H9 (cell line): ENCODE measurements around the gene ANXA1. TPM values are rescaled to one million over a fixed set of nuclear protein-coding genes. Genes with fewer than 3 reads are reported as not detected.
A peak's percentile ranks its signal among the peaks of the same experiment; 100 is the strongest.

ENCODE experiments used
- DNase-seq: peaks from one replicate; pipeline ENCODE4 v3.0.0-alpha.2; 2017
- H2AFZ ChIP-seq: one replicate; pipeline ENCODE4 v1.6.1; 2013; ENCODE audit warnings: mild to moderate bottlenecking, low read length, control low read depth, moderate library complexity
- H2AK5ac ChIP-seq: 2 replicates; pipeline ENCODE4 v1.6.1; 2013; ENCODE audit warnings: low read length, control low read depth, mixed read lengths; ENCODE audit not compliant: insufficient read length
- H2BK120ac ChIP-seq: one replicate; pipeline ENCODE4 v1.6.1; 2013; ENCODE audit warnings: low read depth, mild to moderate bottlenecking, low read length, control low read depth, inconsistent platforms; ENCODE audit not compliant: poor library complexity, severe bottlenecking
- H2BK12ac ChIP-seq: 2 replicates; pipeline ENCODE4 v1.6.1; 2013; ENCODE audit warnings: low read length, control low read depth, mixed read lengths, low read depth; ENCODE audit not compliant: insufficient read length
- H2BK15ac ChIP-seq: 2 replicates; pipeline ENCODE4 v1.6.1; 2013; ENCODE audit warnings: low read depth, low read length, control low read depth
- H2BK20ac ChIP-seq: one replicate; pipeline ENCODE4 v1.6.1; 2013; ENCODE audit warnings: low read depth, mild to moderate bottlenecking, low read length, control low read depth, inconsistent platforms; ENCODE audit not compliant: poor library complexity, severe bottlenecking
- H2BK5ac ChIP-seq: 2 replicates; pipeline ENCODE4 v1.6.1; 2013; ENCODE audit warnings: low read length, control low read depth, mixed read lengths; ENCODE audit not compliant: insufficient read length
- H3K14ac ChIP-seq: 2 replicates; pipeline ENCODE4 v1.6.1; 2013; ENCODE audit warnings: low read length, control low read depth; ENCODE audit not compliant: insufficient read depth
- H3K18ac ChIP-seq: 2 replicates; pipeline ENCODE4 v1.6.1; 2013; ENCODE audit warnings: low read depth, mild to moderate bottlenecking, mixed read lengths, low read length, control low read depth; ENCODE audit not compliant: insufficient read length
- H3K23ac ChIP-seq: 2 replicates; pipeline ENCODE4 v1.6.1; 2013; ENCODE audit warnings: low read length, control low read depth, mixed read lengths, low read depth; ENCODE audit not compliant: insufficient read length
- H3K23me2 ChIP-seq: 2 replicates; pipeline ENCODE4 v1.6.1; 2013; ENCODE audit warnings: low read depth, mild to moderate bottlenecking, mixed read lengths, low read length, control low read depth; ENCODE audit not compliant: insufficient read length, poor library complexity, severe bottlenecking
- H3K27ac ChIP-seq: 2 replicates; pipeline ENCODE4 v1.5.1; 2013; ENCODE audit warnings: low read length, control low read depth, mixed read lengths, low read depth; ENCODE audit not compliant: insufficient read length
- H3K27me3 ChIP-seq: 2 replicates; pipeline ENCODE4 v1.6.1; 2013; ENCODE audit warnings: low read length, control low read depth, inconsistent platforms; ENCODE audit not compliant: insufficient read depth
- H3K4ac ChIP-seq: 2 replicates; pipeline ENCODE4 v1.6.1; 2013; ENCODE audit warnings: low read depth, mild to moderate bottlenecking, control low read depth, inconsistent platforms, low read length, moderate library complexity
- H3K4me1 ChIP-seq: 2 replicates; pipeline ENCODE4 v1.6.1; 2013; ENCODE audit warnings: low read length, control low read depth, inconsistent platforms; ENCODE audit not compliant: insufficient read depth
- H3K4me2 ChIP-seq: 2 replicates; pipeline ENCODE4 v1.6.1; 2013; ENCODE audit warnings: low read length, control low read depth, mixed read lengths; ENCODE audit not compliant: insufficient read length, insufficient read depth
- H3K56ac ChIP-seq: 2 replicates; pipeline ENCODE4 v1.6.1; 2013; ENCODE audit warnings: low read depth, mild to moderate bottlenecking, mixed read lengths, low read length, control low read depth; ENCODE audit not compliant: insufficient read length
- H3K79me1 ChIP-seq: 2 replicates; pipeline ENCODE4 v1.6.1; 2013; ENCODE audit warnings: low read depth, mild to moderate bottlenecking, moderate library complexity, low read length, control low read depth, inconsistent platforms; ENCODE audit not compliant: insufficient read depth, poor library complexity, severe bottlenecking
- H3K79me2 ChIP-seq: 2 replicates; pipeline ENCODE4 v1.6.1; 2013; ENCODE audit warnings: low read length, control low read depth, inconsistent platforms; ENCODE audit not compliant: insufficient read depth
- H3K9ac ChIP-seq: 2 replicates; pipeline ENCODE4 v1.6.1; 2013; ENCODE audit warnings: low read length, control low read depth, mixed read lengths; ENCODE audit not compliant: insufficient read length; ENCODE audit errors: extremely low read depth
- H3K9me3 ChIP-seq: one replicate; pipeline ENCODE4 v1.6.1; 2013; ENCODE audit warnings: low read depth, low read length, inconsistent platforms; ENCODE audit not compliant: control insufficient read depth
- H3T11ph ChIP-seq: one replicate; pipeline ENCODE4 v1.6.1; 2013; ENCODE audit warnings: mild to moderate bottlenecking, low read length, control low read depth, inconsistent platforms
- H4K20me1 ChIP-seq: one replicate; pipeline ENCODE4 v1.6.1; 2013; ENCODE audit not compliant: control insufficient read depth, insufficient read length, insufficient read depth
- H4K5ac ChIP-seq: 2 replicates; pipeline ENCODE4 v1.6.1; 2013; ENCODE audit warnings: low read depth, mild to moderate bottlenecking, mixed read lengths, low read length, control low read depth; ENCODE audit not compliant: insufficient read length
- H4K8ac ChIP-seq: replicated peaks from 2 replicates; pipeline ENCODE4 v1.6.1; 2013; ENCODE audit warnings: low read length, control low read depth, mixed read lengths, low read depth; ENCODE audit not compliant: insufficient read length
- H4K91ac ChIP-seq: 2 replicates; pipeline ENCODE4 v1.6.1; 2013; ENCODE audit warnings: low read depth, mild to moderate bottlenecking, moderate library complexity, mixed read lengths, low read length, control low read depth; ENCODE audit not compliant: insufficient read length
- H3K27ac Mint-ChIP-seq, 3 experiments: 2 replicates in 2 of 3; 3 replicates in 1 of 3; pipeline ENCODE4 v1.8.0; 2020 to 2021; ENCODE audit warnings: mixed read lengths in 3 of 3, mild to moderate bottlenecking in 1 of 3, moderate library complexity in 1 of 3
- H3K27me3 Mint-ChIP-seq: 2 replicates; pipeline ENCODE4 v1.8.0; 2021; ENCODE audit warnings: low read depth, mild to moderate bottlenecking, moderate library complexity, mixed read lengths
- H3K36me3 Mint-ChIP-seq, 3 experiments: 2 replicates in 2 of 3; 3 replicates in 1 of 3; pipeline ENCODE4 v1.8.0; 2020 to 2021; ENCODE audit warnings: low read depth in 3 of 3, mixed read lengths in 3 of 3; ENCODE audit not compliant: insufficient read depth in 1 of 3
- H3K4me1 Mint-ChIP-seq, 2 experiments: 2 replicates each; pipeline ENCODE4 v1.8.0; 2020; ENCODE audit warnings: mixed read lengths in 2 of 2
- H3K4me3 Mint-ChIP-seq, 2 experiments: 2 replicates in 1 of 2; 3 replicates in 1 of 2; pipeline ENCODE4 v1.8.0; 2020 to 2021; ENCODE audit warnings: mild to moderate bottlenecking in 2 of 2, mixed read lengths in 2 of 2, moderate library complexity in 1 of 2
- H3K9me3 Mint-ChIP-seq, 2 experiments: 2 replicates in 1 of 2; 3 replicates in 1 of 2; pipeline ENCODE4 v1.8.0; 2020; ENCODE audit warnings: mild to moderate bottlenecking in 2 of 2, mixed read lengths in 2 of 2, moderate library complexity in 1 of 2
- WGBS: extraction: QIAGEN DNeasy Blood & Tissue Kit; methylation state at CpG from one replicate; pipeline ENCODE4 v1.1.7; 2013; ENCODE audit warnings: missing lambda C conversion rate, low lambda C conversion rate, mixed read lengths; ENCODE audit not compliant: insufficient read length; ENCODE audit errors: extremely low coverage; 5-methylcytosine and 5-hydroxymethylcytosine counted together
- total RNA-seq: library from RNA; stranded (reverse); gene quantifications from 2 replicates; pipeline ENCODE4 v1.2.1, GENCODE V29; 2021
- TF ChIP-seq, protein P1 (sequence below): fragments of 200-600 bp; sonication (generic); conservative IDR thresholded peaks from 3 replicates; pipeline ENCODE4 v1.8.0; 2021; ENCODE audit warnings: antibody characterized with exemption, mild to moderate bottlenecking

Gene ANXA1
- total RNA-seq, 1 experiment from 2014 or later, result 3.5 TPM

GRCh38 chr9:73200694-73201452 is 49.2 kb downstream of the ANXA1 start:
- H3T11ph ChIP-seq, result no peak overlapping the region
- Mint-ChIP-seq H3K27ac (no peak overlapping the region), H3K27me3 (no peaks in the 10 kb centered on the region), H3K4me3 (no peak overlapping the region), H3K36me3 (no peaks in the 10 kb centered on the region), H3K4me1 (peaks cover 9 to 12% of the 10 kb centered on the region in 2 experiments), H3K9me3 (no peaks in the 10 kb centered on the region)
- no peaks in the 10 kb centered on the region for H3K9me3 ChIP-seq
- H3K79me2 ChIP-seq, result no peaks in the 10 kb centered on the region
- H2BK12ac ChIP-seq, result no peak overlapping the region
- H2AFZ ChIP-seq, result no peak overlapping the region
- H2BK5ac ChIP-seq, result no peak overlapping the region
- H2BK120ac ChIP-seq, result no peak overlapping the region
- no peak overlapping the region for H4K8ac ChIP-seq
- H3K79me1 ChIP-seq, result no peaks in the 10 kb centered on the region
- H3K56ac ChIP-seq, result no peak overlapping the region
- no peak overlapping the region for H2BK20ac ChIP-seq
- H3K14ac ChIP-seq, result no peak overlapping the region
- no peak overlapping the region for H3K18ac ChIP-seq
- no peaks in the 10 kb centered on the region for H3K27me3 ChIP-seq
- H2AK5ac ChIP-seq, result no peak overlapping the region
- no peak overlapping the region for H3K27ac ChIP-seq
- H2BK15ac ChIP-seq, result no peak overlapping the region
- H3K4me2 ChIP-seq, result no peak overlapping the region
- no peak overlapping the region for H3K9ac ChIP-seq
- H4K20me1 ChIP-seq, result no peaks in the 10 kb centered on the region
- no peak overlapping the region for H3K4ac ChIP-seq
- no peak for DNase-seq
- WGBS, result no CpG with 5 or more reads among the region's 9 CpGs
- H3K23ac ChIP-seq, result no peak overlapping the region
- no peak overlapping the region for H4K5ac ChIP-seq
- TF ChIP-seq, protein P1, sequence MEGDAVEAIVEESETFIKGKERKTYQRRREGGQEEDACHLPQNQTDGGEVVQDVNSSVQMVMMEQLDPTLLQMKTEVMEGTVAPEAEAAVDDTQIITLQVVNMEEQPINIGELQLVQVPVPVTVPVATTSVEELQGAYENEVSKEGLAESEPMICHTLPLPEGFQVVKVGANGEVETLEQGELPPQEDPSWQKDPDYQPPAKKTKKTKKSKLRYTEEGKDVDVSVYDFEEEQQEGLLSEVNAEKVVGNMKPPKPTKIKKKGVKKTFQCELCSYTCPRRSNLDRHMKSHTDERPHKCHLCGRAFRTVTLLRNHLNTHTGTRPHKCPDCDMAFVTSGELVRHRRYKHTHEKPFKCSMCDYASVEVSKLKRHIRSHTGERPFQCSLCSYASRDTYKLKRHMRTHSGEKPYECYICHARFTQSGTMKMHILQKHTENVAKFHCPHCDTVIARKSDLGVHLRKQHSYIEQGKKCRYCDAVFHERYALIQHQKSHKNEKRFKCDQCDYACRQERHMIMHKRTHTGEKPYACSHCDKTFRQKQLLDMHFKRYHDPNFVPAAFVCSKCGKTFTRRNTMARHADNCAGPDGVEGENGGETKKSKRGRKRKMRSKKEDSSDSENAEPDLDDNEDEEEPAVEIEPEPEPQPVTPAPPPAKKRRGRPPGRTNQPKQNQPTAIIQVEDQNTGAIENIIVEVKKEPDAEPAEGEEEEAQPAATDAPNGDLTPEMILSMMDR, result peak; percentile 71
- no peaks in the 10 kb centered on the region for H3K23me2 ChIP-seq
- H3K4me1 ChIP-seq, result no peaks in the 10 kb centered on the region
- no peak overlapping the region for H4K91ac ChIP-seq
